ENCODE measurements around the gene MOSPD3. TPM values are rescaled to one million over a fixed set of nuclear protein-coding genes. Genes with fewer than 3 reads are reported as not detected.

MOSPD3 gene
- total and polyA plus RNA-seq, 2 of the 13 experiments (the other 11 are each of a cell fraction or from before 2014, with no cell fraction given): 7.6 to 8.8 TPM

- TF ChIP-seq U2AF1 (optimal IDR thresholded peaks at IDR 0.05; ENCODE audit: low read depth, low read length) (no peak), ZNF10 (CRISPR knock-in tag; IDR thresholded peaks at IDR 0.05; ENCODE audit: borderline replicate concordance, low read depth) (no peak), NFATC3 (CRISPR knock-in tag; IDR thresholded peaks at IDR 0.05) (no peak), NONO (IDR thresholded peaks at IDR 0.05) (no peak), NONO (CRISPR knock-in tag; conservative IDR thresholded peaks at IDR 0.05) (peak; percentile 64; the same call in 1 of the 2 replicates), ZNF546 (CRISPR knock-in tag; conservative IDR thresholded peaks at IDR 0.05) (no peak), CREM (IDR thresholded peaks at IDR 0.05) (peak; percentile 43; the same call in 1 of the 2 replicates), CREM (CRISPR knock-in tag; IDR thresholded peaks at IDR 0.05) (no peak), ZFYVE20 (CRISPR knock-in tag; IDR thresholded peaks at IDR 0.05; ENCODE audit: borderline replicate concordance, low read depth) (no peak), FOXA3 (CRISPR knock-in tag; IDR thresholded peaks at IDR 0.05) (peak; percentile 37), ATF2 (CRISPR knock-in tag; IDR thresholded peaks at IDR 0.05) (peak; percentile 59; the same call in 1 of the 2 replicates), ARID2 (CRISPR knock-in tag; IDR thresholded peaks at IDR 0.05; ENCODE audit: borderline replicate concordance) (no peak), KLF15 (CRISPR knock-in tag; IDR thresholded peaks at IDR 0.05; ENCODE audit: borderline replicate concordance) (no peak)
- TF ChIP-seq, protein P1, sequence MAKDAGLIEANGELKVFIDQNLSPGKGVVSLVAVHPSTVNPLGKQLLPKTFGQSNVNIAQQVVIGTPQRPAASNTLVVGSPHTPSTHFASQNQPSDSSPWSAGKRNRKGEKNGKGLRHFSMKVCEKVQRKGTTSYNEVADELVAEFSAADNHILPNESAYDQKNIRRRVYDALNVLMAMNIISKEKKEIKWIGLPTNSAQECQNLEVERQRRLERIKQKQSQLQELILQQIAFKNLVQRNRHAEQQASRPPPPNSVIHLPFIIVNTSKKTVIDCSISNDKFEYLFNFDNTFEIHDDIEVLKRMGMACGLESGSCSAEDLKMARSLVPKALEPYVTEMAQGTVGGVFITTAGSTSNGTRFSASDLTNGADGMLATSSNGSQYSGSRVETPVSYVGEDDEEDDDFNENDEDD (CRISPR knock-in tag; IDR thresholded peaks at IDR 0.05; ENCODE audit: borderline replicate concordance): no peak
- TF ChIP-seq, protein P2, sequence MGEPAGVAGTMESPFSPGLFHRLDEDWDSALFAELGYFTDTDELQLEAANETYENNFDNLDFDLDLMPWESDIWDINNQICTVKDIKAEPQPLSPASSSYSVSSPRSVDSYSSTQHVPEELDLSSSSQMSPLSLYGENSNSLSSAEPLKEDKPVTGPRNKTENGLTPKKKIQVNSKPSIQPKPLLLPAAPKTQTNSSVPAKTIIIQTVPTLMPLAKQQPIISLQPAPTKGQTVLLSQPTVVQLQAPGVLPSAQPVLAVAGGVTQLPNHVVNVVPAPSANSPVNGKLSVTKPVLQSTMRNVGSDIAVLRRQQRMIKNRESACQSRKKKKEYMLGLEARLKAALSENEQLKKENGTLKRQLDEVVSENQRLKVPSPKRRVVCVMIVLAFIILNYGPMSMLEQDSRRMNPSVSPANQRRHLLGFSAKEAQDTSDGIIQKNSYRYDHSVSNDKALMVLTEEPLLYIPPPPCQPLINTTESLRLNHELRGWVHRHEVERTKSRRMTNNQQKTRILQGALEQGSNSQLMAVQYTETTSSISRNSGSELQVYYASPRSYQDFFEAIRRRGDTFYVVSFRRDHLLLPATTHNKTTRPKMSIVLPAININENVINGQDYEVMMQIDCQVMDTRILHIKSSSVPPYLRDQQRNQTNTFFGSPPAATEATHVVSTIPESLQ (CRISPR knock-in tag; conservative IDR thresholded peaks at IDR 0.05): no peak
- TF ChIP-seq, protein P3, sequence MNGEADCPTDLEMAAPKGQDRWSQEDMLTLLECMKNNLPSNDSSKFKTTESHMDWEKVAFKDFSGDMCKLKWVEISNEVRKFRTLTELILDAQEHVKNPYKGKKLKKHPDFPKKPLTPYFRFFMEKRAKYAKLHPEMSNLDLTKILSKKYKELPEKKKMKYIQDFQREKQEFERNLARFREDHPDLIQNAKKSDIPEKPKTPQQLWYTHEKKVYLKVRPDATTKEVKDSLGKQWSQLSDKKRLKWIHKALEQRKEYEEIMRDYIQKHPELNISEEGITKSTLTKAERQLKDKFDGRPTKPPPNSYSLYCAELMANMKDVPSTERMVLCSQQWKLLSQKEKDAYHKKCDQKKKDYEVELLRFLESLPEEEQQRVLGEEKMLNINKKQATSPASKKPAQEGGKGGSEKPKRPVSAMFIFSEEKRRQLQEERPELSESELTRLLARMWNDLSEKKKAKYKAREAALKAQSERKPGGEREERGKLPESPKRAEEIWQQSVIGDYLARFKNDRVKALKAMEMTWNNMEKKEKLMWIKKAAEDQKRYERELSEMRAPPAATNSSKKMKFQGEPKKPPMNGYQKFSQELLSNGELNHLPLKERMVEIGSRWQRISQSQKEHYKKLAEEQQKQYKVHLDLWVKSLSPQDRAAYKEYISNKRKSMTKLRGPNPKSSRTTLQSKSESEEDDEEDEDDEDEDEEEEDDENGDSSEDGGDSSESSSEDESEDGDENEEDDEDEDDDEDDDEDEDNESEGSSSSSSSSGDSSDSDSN (CRISPR knock-in tag; IDR thresholded peaks at IDR 0.05): no peak; the same call in 1 of the 2 replicates
- TF ChIP-seq, protein P4, sequence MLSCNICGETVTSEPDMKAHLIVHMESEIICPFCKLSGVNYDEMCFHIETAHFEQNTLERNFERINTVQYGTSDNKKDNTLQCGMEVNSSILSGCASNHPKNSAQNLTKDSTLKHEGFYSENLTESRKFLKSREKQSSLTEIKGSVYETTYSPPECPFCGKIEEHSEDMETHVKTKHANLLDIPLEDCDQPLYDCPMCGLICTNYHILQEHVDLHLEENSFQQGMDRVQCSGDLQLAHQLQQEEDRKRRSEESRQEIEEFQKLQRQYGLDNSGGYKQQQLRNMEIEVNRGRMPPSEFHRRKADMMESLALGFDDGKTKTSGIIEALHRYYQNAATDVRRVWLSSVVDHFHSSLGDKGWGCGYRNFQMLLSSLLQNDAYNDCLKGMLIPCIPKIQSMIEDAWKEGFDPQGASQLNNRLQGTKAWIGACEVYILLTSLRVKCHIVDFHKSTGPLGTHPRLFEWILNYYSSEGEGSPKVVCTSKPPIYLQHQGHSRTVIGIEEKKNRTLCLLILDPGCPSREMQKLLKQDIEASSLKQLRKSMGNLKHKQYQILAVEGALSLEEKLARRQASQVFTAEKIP (CRISPR knock-in tag; IDR thresholded peaks at IDR 0.05; ENCODE audit: borderline replicate concordance): no peak
- TF ChIP-seq, protein P5, sequence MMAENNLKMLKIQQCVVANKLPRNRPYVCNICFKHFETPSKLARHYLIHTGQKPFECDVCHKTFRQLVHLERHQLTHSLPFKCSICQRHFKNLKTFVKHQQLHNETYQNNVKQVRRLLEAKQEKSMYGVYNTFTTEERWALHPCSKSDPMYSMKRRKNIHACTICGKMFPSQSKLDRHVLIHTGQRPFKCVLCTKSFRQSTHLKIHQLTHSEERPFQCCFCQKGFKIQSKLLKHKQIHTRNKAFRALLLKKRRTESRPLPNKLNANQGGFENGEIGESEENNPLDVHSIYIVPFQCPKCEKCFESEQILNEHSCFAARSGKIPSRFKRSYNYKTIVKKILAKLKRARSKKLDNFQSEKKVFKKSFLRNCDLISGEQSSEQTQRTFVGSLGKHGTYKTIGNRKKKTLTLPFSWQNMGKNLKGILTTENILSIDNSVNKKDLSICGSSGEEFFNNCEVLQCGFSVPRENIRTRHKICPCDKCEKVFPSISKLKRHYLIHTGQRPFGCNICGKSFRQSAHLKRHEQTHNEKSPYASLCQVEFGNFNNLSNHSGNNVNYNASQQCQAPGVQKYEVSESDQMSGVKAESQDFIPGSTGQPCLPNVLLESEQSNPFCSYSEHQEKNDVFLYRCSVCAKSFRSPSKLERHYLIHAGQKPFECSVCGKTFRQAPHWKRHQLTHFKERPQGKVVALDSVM (CRISPR knock-in tag; IDR thresholded peaks at IDR 0.05): peak; percentile 42; the same call in 1 of the 2 replicates
Measured at GRCh38 chr7:100641463-100641859, 29.1 kb downstream of the MOSPD3 start, which contains the start of gene TFR2 (continued).
